A673 (cell line): ENCODE measurements around the gene KIF12. TPM values are rescaled to one million over a fixed set of nuclear protein-coding genes. Genes with fewer than 3 reads are reported as not detected.
"Not testable (repeated sequence)": the region's sequence is repeated elsewhere in the genome, so short reads cannot be mapped to it uniquely, and the experiment has no call there.

Experiments
- BruUV-seq: library from RNA; stranded (reverse); fragments of 400-500 nt; replicated peaks from 2 replicates; lab custom pipeline; 2021; lab: Mats Ljungman, UMichigan
- CTCF ChIA-PET: fragments of 300-600 bp; sonication (Branson Sonifier 250); formaldehyde crosslinking; loops from one replicate; lab custom pipeline; 2022; ENCODE audit warnings: antibody characterized with exemption; lab: Charles Lee
- POLR2A ChIA-PET: fragments of 300-600 bp; sonication (Branson Sonifier 250); formaldehyde crosslinking; loops from one replicate; lab custom pipeline; 2022; ENCODE audit warnings: antibody characterized with exemption; ENCODE audit not compliant: low non-redundant PET; lab: Charles Lee
- DNase-seq: peaks from one replicate; pipeline ENCODE4 v3.0.0-alpha.2; 2015; ENCODE audit warnings: low spot score
- H3K27ac ChIP-seq: fragments of 200-600 bp; sonication (generic); 2 replicates; pipeline ENCODE4 v1.5.1; 2016; ENCODE audit warnings: mixed run types, low read depth, mild to moderate bottlenecking, mixed read lengths, antibody characterized with exemption, low read length; ENCODE audit not compliant: poor library complexity, severe bottlenecking
- H3K27me3 ChIP-seq: fragments of 200-600 bp; sonication (generic); replicated peaks from 2 replicates; pipeline ENCODE4 v1.6.1; 2017; ENCODE audit warnings: mixed run types, low read depth, mild to moderate bottlenecking, mixed read lengths, antibody characterized with exemption, low read length; ENCODE audit not compliant: insufficient read depth, poor library complexity
- H3K36me3 ChIP-seq: fragments of 200-600 bp; sonication (generic); 2 replicates; pipeline ENCODE4 v1.6.1; 2016; ENCODE audit warnings: mixed run types, mild to moderate bottlenecking, mixed read lengths, antibody characterized with exemption, low read length; ENCODE audit not compliant: insufficient read depth, poor library complexity, severe bottlenecking
- H3K4me1 ChIP-seq: fragments of 200-600 bp; sonication (generic); 2 replicates; pipeline ENCODE4 v1.6.1; 2017; ENCODE audit warnings: mixed run types, mild to moderate bottlenecking, mixed read lengths, antibody characterized with exemption, low read length; ENCODE audit not compliant: insufficient read depth, poor library complexity, severe bottlenecking
- H3K4me3 ChIP-seq: fragments of 200-600 bp; sonication (generic); 2 replicates; pipeline ENCODE4 v1.5.1; 2016; ENCODE audit warnings: low read depth, mixed run types, mild to moderate bottlenecking, mixed read lengths, low read length; ENCODE audit not compliant: poor library complexity, severe bottlenecking
- H3K9me3 ChIP-seq: fragments of 200-600 bp; sonication (generic); 2 replicates; pipeline ENCODE4 v1.6.1; 2016; ENCODE audit warnings: mixed run types, low read depth, mild to moderate bottlenecking, mixed read lengths, antibody characterized with exemption, low read length; ENCODE audit not compliant: poor library complexity, severe bottlenecking
- EZH2 ChIP-seq: fragments of 200-600 bp; sonication (generic); IDR thresholded peaks from 2 replicates; pipeline ENCODE4 v1.6.1; 2017; ENCODE audit warnings: borderline replicate concordance, low read depth, mild to moderate bottlenecking, mixed read lengths, antibody characterized with exemption, low read length; ENCODE audit not compliant: poor library complexity, severe bottlenecking
- intact Hi-C: fragments of 100-400 bp; cut with micrococcal nuclease; formaldehyde crosslinking; loops from one replicate; pipeline ENCODE4 v1.10.0; 2022; ENCODE audit not compliant: unreplicated experiment
- total RNA-seq: library from RNA; stranded (reverse); gene quantifications from 2 replicates; pipeline ENCODE4 v1.2.3, GENCODE V29; 2021
- TF ChIP-seq, protein P1 (sequence below): fragments of 300-800, 200-600 bp; sonication (generic); conservative IDR thresholded peaks from 2 replicates; pipeline ENCODE4 v1.5.1; 2017; ENCODE audit warnings: low read depth, mild to moderate bottlenecking, antibody characterized with exemption, low read length, moderate library complexity, mixed read lengths

KIF12 gene
- total RNA-seq, 1 experiment from 2014 or later: not detected

GRCh38 chr9:114130141-114130540 lies 31.0 kb upstream of the KIF12 start:
- ChIA-PET POLR2A (no interaction called here), CTCF (no interaction called here)
- no peak overlapping the region for H3K4me3 ChIP-seq
- no peaks in the 10 kb centered on the region for H3K4me1 ChIP-seq
- DNase-seq: no peak
- H3K27me3 ChIP-seq: no peaks in the 10 kb centered on the region
- BruUV-seq: no TSS peak
- TF ChIP-seq, protein P1, sequence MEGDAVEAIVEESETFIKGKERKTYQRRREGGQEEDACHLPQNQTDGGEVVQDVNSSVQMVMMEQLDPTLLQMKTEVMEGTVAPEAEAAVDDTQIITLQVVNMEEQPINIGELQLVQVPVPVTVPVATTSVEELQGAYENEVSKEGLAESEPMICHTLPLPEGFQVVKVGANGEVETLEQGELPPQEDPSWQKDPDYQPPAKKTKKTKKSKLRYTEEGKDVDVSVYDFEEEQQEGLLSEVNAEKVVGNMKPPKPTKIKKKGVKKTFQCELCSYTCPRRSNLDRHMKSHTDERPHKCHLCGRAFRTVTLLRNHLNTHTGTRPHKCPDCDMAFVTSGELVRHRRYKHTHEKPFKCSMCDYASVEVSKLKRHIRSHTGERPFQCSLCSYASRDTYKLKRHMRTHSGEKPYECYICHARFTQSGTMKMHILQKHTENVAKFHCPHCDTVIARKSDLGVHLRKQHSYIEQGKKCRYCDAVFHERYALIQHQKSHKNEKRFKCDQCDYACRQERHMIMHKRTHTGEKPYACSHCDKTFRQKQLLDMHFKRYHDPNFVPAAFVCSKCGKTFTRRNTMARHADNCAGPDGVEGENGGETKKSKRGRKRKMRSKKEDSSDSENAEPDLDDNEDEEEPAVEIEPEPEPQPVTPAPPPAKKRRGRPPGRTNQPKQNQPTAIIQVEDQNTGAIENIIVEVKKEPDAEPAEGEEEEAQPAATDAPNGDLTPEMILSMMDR: no peak
- no peak for TF ChIP-seq EZH2
- no peak overlapping the region for H3K27ac ChIP-seq
- no peaks in the 10 kb centered on the region for H3K36me3 ChIP-seq
- intact Hi-C loops: no loop called here
- H3K9me3 ChIP-seq: no peaks in the 10 kb centered on the region

GRCh38 chr9:114128759-114129158 lies 29.7 kb upstream of the KIF12 start:
- intact Hi-C loops, H3K9me3 ChIP-seq, H3K4me3 ChIP-seq, DNase-seq, H3K36me3 ChIP-seq, POLR2A ChIA-PET, H3K27ac ChIP-seq, BruUV-seq, H3K27me3 ChIP-seq, H3K4me1 ChIP-seq: not testable (repeated sequence)
- CTCF ChIA-PET: interaction anchor here (0.7 kb wide), 1 partner anchor 344 kb away, joined by 11 read pairs; no protein-coding TSS in a partner anchor

- H3K4me3 ChIP-seq: no peak overlapping the region
- intact Hi-C loops: no loop called here
- no peaks in the 10 kb centered on the region for H3K36me3 ChIP-seq
- no peaks in the 10 kb centered on the region for H3K27me3 ChIP-seq
- H3K27ac ChIP-seq: no peak overlapping the region
- no peaks in the 10 kb centered on the region for H3K9me3 ChIP-seq
- no TSS peak for BruUV-seq
- H3K4me1 ChIP-seq: no peaks in the 10 kb centered on the region
- no peak for DNase-seq
- TF ChIP-seq EZH2: no peak
- TF ChIP-seq, protein P1: no peak
- POLR2A ChIA-PET: no interaction called here
- CTCF ChIA-PET: no interaction called here
These were observed 27.4 kb upstream of the KIF12 start for GRCh38 chr9:114126247-114127060.
